Activated CD4-positive, alpha-beta T cell treated with anti-CD3 and anti-CD28 coated beads for 4 hours (primary cell): ENCODE data around the gene CBR3.

ENCODE experiments used
- DNase-seq, 2 donors: peaks; one replicate each; pipeline ENCODE4 v3.0.0-alpha.2; 2020

Gene CBR3

GRCh38 chr21:36186506-36187399 is 51.9 kb downstream of the CBR3 start:
- no peak for DNase-seq

GRCh38 chr21:36188081-36188681 is 53.3 kb downstream of the CBR3 start:
- no peak for DNase-seq

DNA sequence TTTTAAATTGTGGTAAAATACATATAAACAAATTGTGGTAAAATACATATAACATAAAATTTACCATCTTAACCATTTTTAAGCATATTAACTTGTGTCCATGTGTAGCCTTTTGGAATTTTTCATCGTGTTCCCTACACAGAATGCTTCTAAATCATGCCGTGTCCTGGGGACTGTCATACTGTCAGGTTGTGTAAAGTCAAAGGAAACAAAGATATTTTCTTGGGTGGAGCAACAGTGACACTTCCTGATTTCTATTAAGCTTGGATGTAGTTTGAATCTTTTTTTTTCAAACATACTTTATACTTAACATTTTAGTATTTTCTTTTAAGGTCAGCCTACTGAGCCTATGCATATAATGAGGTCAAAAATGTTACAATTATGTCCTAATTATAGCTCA is 54.1 kb downstream of the CBR3 start:
- DNase-seq, result no peak

DNA sequence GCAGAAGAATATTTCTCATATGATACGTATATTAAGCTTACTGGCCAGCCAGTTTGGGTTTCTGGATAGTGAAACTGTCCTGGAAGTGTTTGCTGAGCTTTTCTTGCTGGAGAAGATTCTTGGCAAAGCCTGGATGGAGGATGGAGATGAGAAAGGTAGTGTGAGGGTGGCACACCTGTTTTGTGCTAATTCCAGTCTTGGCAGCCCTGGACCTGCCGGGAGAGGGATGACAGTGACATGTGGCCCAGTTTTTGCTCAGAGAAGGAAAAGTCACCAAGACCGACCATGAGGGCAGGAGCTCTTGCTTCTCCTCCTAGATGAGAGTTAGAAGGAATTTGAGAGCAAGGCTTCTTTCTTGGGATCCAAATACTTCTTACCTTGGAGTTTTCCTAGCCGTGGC is 55.9 kb downstream of the CBR3 start:
- DNase-seq, result no peak

DNA sequence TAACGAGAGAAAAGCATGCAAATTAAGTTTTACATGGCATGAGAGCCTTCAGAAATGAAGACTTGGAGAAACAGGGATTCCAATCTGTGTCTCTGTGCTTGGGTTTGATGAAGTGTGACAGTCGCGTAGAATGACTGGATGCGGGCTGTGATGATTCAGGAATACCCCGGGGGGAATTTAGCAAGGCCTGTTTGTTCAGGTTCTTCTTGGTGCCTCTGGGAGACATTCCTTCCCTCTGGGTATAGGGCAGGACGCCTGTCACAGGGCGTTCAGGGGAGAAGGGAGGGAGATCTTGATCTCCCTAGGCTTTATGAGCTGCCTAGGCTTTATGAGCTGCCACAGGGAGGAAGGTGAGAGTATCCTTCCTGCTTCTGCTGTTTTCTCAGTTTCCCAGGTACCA is 58.3 kb downstream of the CBR3 start:
- no peak for DNase-seq

- DNase-seq, result no peak
These were observed 59.1 kb downstream of the CBR3 start for GRCh38 chr21:36194024-36194423.

GRCh38 chr21:36195613-36196012 is 60.7 kb downstream of the CBR3 start:
- no peak for DNase-seq
